H9 (cell line): Measurements from ENCODE around the gene GOLGA7B. TPM values are rescaled to one million over a fixed set of nuclear protein-coding genes. Genes with fewer than 3 reads are reported as not detected.

Experiments used
- DNase-seq: peaks from one replicate; pipeline ENCODE4 v3.0.0-alpha.2; 2017
- H2AFZ ChIP-seq: one replicate; pipeline ENCODE4 v1.6.1; 2013; ENCODE audit warnings: mild to moderate bottlenecking, low read length, control low read depth, moderate library complexity
- H2AK5ac ChIP-seq: 2 replicates; pipeline ENCODE4 v1.6.1; 2013; ENCODE audit warnings: low read length, control low read depth, mixed read lengths; ENCODE audit not compliant: insufficient read length
- H2BK120ac ChIP-seq: one replicate; pipeline ENCODE4 v1.6.1; 2013; ENCODE audit warnings: low read depth, mild to moderate bottlenecking, low read length, control low read depth, inconsistent platforms; ENCODE audit not compliant: poor library complexity, severe bottlenecking
- H2BK12ac ChIP-seq: 2 replicates; pipeline ENCODE4 v1.6.1; 2013; ENCODE audit warnings: low read length, control low read depth, mixed read lengths, low read depth; ENCODE audit not compliant: insufficient read length
- H2BK15ac ChIP-seq: 2 replicates; pipeline ENCODE4 v1.6.1; 2013; ENCODE audit warnings: low read depth, low read length, control low read depth
- H2BK20ac ChIP-seq: one replicate; pipeline ENCODE4 v1.6.1; 2013; ENCODE audit warnings: low read depth, mild to moderate bottlenecking, low read length, control low read depth, inconsistent platforms; ENCODE audit not compliant: poor library complexity, severe bottlenecking
- H2BK5ac ChIP-seq: 2 replicates; pipeline ENCODE4 v1.6.1; 2013; ENCODE audit warnings: low read length, control low read depth, mixed read lengths; ENCODE audit not compliant: insufficient read length
- H3K14ac ChIP-seq: 2 replicates; pipeline ENCODE4 v1.6.1; 2013; ENCODE audit warnings: low read length, control low read depth; ENCODE audit not compliant: insufficient read depth
- H3K18ac ChIP-seq: 2 replicates; pipeline ENCODE4 v1.6.1; 2013; ENCODE audit warnings: low read depth, mild to moderate bottlenecking, mixed read lengths, low read length, control low read depth; ENCODE audit not compliant: insufficient read length
- H3K23ac ChIP-seq: 2 replicates; pipeline ENCODE4 v1.6.1; 2013; ENCODE audit warnings: low read length, control low read depth, mixed read lengths, low read depth; ENCODE audit not compliant: insufficient read length
- H3K23me2 ChIP-seq: 2 replicates; pipeline ENCODE4 v1.6.1; 2013; ENCODE audit warnings: low read depth, mild to moderate bottlenecking, mixed read lengths, low read length, control low read depth; ENCODE audit not compliant: insufficient read length, poor library complexity, severe bottlenecking
- H3K27ac ChIP-seq: 2 replicates; pipeline ENCODE4 v1.5.1; 2013; ENCODE audit warnings: low read length, control low read depth, mixed read lengths, low read depth; ENCODE audit not compliant: insufficient read length
- H3K27me3 ChIP-seq: 2 replicates; pipeline ENCODE4 v1.6.1; 2013; ENCODE audit warnings: low read length, control low read depth, inconsistent platforms; ENCODE audit not compliant: insufficient read depth
- H3K4ac ChIP-seq: 2 replicates; pipeline ENCODE4 v1.6.1; 2013; ENCODE audit warnings: low read depth, mild to moderate bottlenecking, control low read depth, inconsistent platforms, low read length, moderate library complexity
- H3K4me1 ChIP-seq: 2 replicates; pipeline ENCODE4 v1.6.1; 2013; ENCODE audit warnings: low read length, control low read depth, inconsistent platforms; ENCODE audit not compliant: insufficient read depth
- H3K4me2 ChIP-seq: 2 replicates; pipeline ENCODE4 v1.6.1; 2013; ENCODE audit warnings: low read length, control low read depth, mixed read lengths; ENCODE audit not compliant: insufficient read length, insufficient read depth
- H3K56ac ChIP-seq: 2 replicates; pipeline ENCODE4 v1.6.1; 2013; ENCODE audit warnings: low read depth, mild to moderate bottlenecking, mixed read lengths, low read length, control low read depth; ENCODE audit not compliant: insufficient read length
- H3K79me1 ChIP-seq: 2 replicates; pipeline ENCODE4 v1.6.1; 2013; ENCODE audit warnings: low read depth, mild to moderate bottlenecking, moderate library complexity, low read length, control low read depth, inconsistent platforms; ENCODE audit not compliant: insufficient read depth, poor library complexity, severe bottlenecking
- H3K79me2 ChIP-seq: 2 replicates; pipeline ENCODE4 v1.6.1; 2013; ENCODE audit warnings: low read length, control low read depth, inconsistent platforms; ENCODE audit not compliant: insufficient read depth
- H3K9ac ChIP-seq: 2 replicates; pipeline ENCODE4 v1.6.1; 2013; ENCODE audit warnings: low read length, control low read depth, mixed read lengths; ENCODE audit not compliant: insufficient read length; ENCODE audit errors: extremely low read depth
- H3K9me3 ChIP-seq: one replicate; pipeline ENCODE4 v1.6.1; 2013; ENCODE audit warnings: low read depth, low read length, inconsistent platforms; ENCODE audit not compliant: control insufficient read depth
- H3T11ph ChIP-seq: one replicate; pipeline ENCODE4 v1.6.1; 2013; ENCODE audit warnings: mild to moderate bottlenecking, low read length, control low read depth, inconsistent platforms
- H4K20me1 ChIP-seq: one replicate; pipeline ENCODE4 v1.6.1; 2013; ENCODE audit not compliant: control insufficient read depth, insufficient read length, insufficient read depth
- H4K5ac ChIP-seq: 2 replicates; pipeline ENCODE4 v1.6.1; 2013; ENCODE audit warnings: low read depth, mild to moderate bottlenecking, mixed read lengths, low read length, control low read depth; ENCODE audit not compliant: insufficient read length
- H4K8ac ChIP-seq: replicated peaks from 2 replicates; pipeline ENCODE4 v1.6.1; 2013; ENCODE audit warnings: low read length, control low read depth, mixed read lengths, low read depth; ENCODE audit not compliant: insufficient read length
- H4K91ac ChIP-seq: 2 replicates; pipeline ENCODE4 v1.6.1; 2013; ENCODE audit warnings: low read depth, mild to moderate bottlenecking, moderate library complexity, mixed read lengths, low read length, control low read depth; ENCODE audit not compliant: insufficient read length
- H3K27ac Mint-ChIP-seq, 3 experiments: 2 replicates in 2 of 3; 3 replicates in 1 of 3; pipeline ENCODE4 v1.8.0; 2020 to 2021; ENCODE audit warnings: mixed read lengths in 3 of 3, mild to moderate bottlenecking in 1 of 3, moderate library complexity in 1 of 3
- H3K27me3 Mint-ChIP-seq: 2 replicates; pipeline ENCODE4 v1.8.0; 2021; ENCODE audit warnings: low read depth, mild to moderate bottlenecking, moderate library complexity, mixed read lengths
- H3K36me3 Mint-ChIP-seq, 3 experiments: 2 replicates in 2 of 3; 3 replicates in 1 of 3; pipeline ENCODE4 v1.8.0; 2020 to 2021; ENCODE audit warnings: low read depth in 3 of 3, mixed read lengths in 3 of 3; ENCODE audit not compliant: insufficient read depth in 1 of 3
- H3K4me1 Mint-ChIP-seq, 2 experiments: 2 replicates each; pipeline ENCODE4 v1.8.0; 2020; ENCODE audit warnings: mixed read lengths in 2 of 2
- H3K4me3 Mint-ChIP-seq, 2 experiments: 2 replicates in 1 of 2; 3 replicates in 1 of 2; pipeline ENCODE4 v1.8.0; 2020 to 2021; ENCODE audit warnings: mild to moderate bottlenecking in 2 of 2, mixed read lengths in 2 of 2, moderate library complexity in 1 of 2
- H3K9me3 Mint-ChIP-seq, 2 experiments: 2 replicates in 1 of 2; 3 replicates in 1 of 2; pipeline ENCODE4 v1.8.0; 2020; ENCODE audit warnings: mild to moderate bottlenecking in 2 of 2, mixed read lengths in 2 of 2, moderate library complexity in 1 of 2
- WGBS: extraction: QIAGEN DNeasy Blood & Tissue Kit; methylation state at CpG from one replicate; pipeline ENCODE4 v1.1.7; 2013; ENCODE audit warnings: missing lambda C conversion rate, low lambda C conversion rate, mixed read lengths; ENCODE audit not compliant: insufficient read length; ENCODE audit errors: extremely low coverage; 5-methylcytosine and 5-hydroxymethylcytosine counted together
- total RNA-seq: library from RNA; stranded (reverse); gene quantifications from 2 replicates; pipeline ENCODE4 v1.2.1, GENCODE V29; 2021
- TF ChIP-seq, protein P1 (sequence below): fragments of 200-600 bp; sonication (generic); conservative IDR thresholded peaks from 3 replicates; pipeline ENCODE4 v1.8.0; 2021; ENCODE audit warnings: antibody characterized with exemption, mild to moderate bottlenecking

Gene GOLGA7B
- total RNA-seq, 1 experiment from 2014 or later: 0.04 TPM

GRCh38 chr10:97849103-97849686 lies 448 bp upstream of the GOLGA7B start:
- H2BK5ac ChIP-seq: no peak overlapping the region
- H3K9me3 ChIP-seq: no peaks in the 10 kb centered on the region
- no peak overlapping the region for H3K18ac ChIP-seq
- no peak overlapping the region for H2AK5ac ChIP-seq
- DNase-seq: no peak
- no peak overlapping the region for H3K14ac ChIP-seq
- no peaks in the 10 kb centered on the region for H3K79me1 ChIP-seq
- no peak overlapping the region for H2BK15ac ChIP-seq
- peaks cover 4% of the 10 kb centered on the region for H3K4me1 ChIP-seq
- no peak overlapping the region for H3K27ac ChIP-seq
- TF ChIP-seq, protein P1, sequence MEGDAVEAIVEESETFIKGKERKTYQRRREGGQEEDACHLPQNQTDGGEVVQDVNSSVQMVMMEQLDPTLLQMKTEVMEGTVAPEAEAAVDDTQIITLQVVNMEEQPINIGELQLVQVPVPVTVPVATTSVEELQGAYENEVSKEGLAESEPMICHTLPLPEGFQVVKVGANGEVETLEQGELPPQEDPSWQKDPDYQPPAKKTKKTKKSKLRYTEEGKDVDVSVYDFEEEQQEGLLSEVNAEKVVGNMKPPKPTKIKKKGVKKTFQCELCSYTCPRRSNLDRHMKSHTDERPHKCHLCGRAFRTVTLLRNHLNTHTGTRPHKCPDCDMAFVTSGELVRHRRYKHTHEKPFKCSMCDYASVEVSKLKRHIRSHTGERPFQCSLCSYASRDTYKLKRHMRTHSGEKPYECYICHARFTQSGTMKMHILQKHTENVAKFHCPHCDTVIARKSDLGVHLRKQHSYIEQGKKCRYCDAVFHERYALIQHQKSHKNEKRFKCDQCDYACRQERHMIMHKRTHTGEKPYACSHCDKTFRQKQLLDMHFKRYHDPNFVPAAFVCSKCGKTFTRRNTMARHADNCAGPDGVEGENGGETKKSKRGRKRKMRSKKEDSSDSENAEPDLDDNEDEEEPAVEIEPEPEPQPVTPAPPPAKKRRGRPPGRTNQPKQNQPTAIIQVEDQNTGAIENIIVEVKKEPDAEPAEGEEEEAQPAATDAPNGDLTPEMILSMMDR: no peak
- H2BK120ac ChIP-seq: no peak overlapping the region
- H4K8ac ChIP-seq: no peak overlapping the region
- H2AFZ ChIP-seq: no peak overlapping the region
- Mint-ChIP-seq H3K4me3 (peak overlapping the region; percentile 67 to 82), H3K27ac (no peak overlapping the region), H3K36me3 (no peaks in the 10 kb centered on the region), H3K27me3 (peaks cover 55% of the 10 kb centered on the region), H3K4me1 (peaks cover 4 to 16% of the 10 kb centered on the region in 2 experiments), H3K9me3 (peaks cover 0 to under 1% of the 10 kb centered on the region in 2 experiments; a peak in 3 of 5 replicates)
- no peaks in the 10 kb centered on the region for H3K79me2 ChIP-seq
- H3T11ph ChIP-seq: no peak overlapping the region
- peak overlapping the region; percentile 43 for H3K4me2 ChIP-seq
- no peak overlapping the region for H2BK20ac ChIP-seq
- H3K4ac ChIP-seq: no peak overlapping the region
- no peak overlapping the region for H4K91ac ChIP-seq
- no peak overlapping the region for H3K56ac ChIP-seq
- no peaks in the 10 kb centered on the region for H4K20me1 ChIP-seq
- H3K23me2 ChIP-seq: no peaks in the 10 kb centered on the region
- no CpG with 5 or more reads among the region's 16 CpGs for WGBS
- H3K23ac ChIP-seq: no peak overlapping the region
- H4K5ac ChIP-seq: no peak overlapping the region
- peaks cover 3% of the 10 kb centered on the region; the same call in 1 of the 2 replicates for H3K27me3 ChIP-seq
- H3K9ac ChIP-seq: no peak overlapping the region
- H2BK12ac ChIP-seq: no peak overlapping the region
